NCI-H1092 (cell line): ENCODE measurements around the gene DESI1.
"Not testable (repeated sequence)": the region's sequence is repeated elsewhere in the genome, so short reads cannot be mapped to it uniquely, and the experiment has no call there.

ENCODE experiments used
- DNase-seq: peaks from one replicate; lab custom pipeline; 2025; lab: John Stamatoyannopoulos, UW

DESI1 gene

DNA sequence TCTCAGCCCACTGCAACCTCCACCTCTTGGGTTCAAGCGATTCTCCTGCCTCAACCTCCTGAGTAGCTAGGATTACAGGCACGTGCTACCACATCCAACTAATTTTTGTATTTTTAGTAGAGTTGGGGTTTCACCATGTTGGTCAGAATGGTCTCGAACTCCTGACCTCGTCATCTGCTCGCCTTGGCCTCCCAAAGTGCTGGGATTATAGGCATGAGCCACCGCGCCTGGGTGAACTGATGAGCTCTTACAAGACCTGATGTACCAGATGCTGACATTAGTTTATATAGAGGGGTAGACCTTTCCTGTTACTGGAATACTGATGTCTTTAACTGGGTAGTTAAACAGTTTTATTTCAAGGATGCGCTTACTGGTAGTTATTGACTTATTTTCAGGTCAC lies 13.8 kb upstream of the DESI1 start:
- DNase-seq = not testable (repeated sequence)

DNA sequence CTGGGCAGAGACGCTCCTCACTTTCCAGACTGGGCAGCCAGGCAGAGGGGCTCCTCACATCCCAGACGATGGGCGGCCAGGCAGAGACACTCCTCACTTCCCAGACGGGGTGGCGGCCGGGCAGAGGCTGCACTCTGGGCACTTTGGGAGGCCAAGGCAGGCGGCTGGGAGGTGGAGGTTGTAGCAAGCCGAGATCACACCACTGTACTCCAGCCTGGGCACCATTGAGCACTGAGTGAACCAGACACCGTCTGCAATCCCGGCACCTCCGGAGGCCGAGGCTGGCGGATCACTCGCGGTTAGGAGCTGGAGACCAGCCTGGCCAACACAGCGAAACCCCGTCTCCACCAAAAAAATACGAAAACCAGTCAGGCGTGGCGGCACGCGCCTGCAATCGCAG lies 10.8 kb upstream of the DESI1 start:
- DNase-seq = not testable (repeated sequence)

DNA sequence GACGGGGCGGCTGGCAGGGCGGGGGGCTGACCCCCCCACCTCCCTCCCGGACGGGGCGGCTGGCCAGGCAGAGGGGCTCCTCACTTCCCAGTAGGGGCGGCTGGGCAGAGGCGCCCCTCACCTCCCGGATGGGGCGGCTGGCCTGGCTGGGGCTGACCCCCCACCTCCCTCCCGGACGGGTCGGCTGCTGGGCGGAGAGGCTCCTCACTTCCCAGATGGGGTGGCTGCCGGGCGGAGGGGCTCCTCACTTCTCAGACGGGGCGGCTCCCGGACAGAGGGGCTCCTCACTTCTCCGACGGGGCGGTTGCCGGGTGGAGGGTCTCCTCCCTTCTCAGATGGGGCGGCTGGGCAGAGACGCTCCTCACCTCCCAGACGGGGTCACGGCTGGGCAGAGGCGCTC lies 10.3 kb upstream of the DESI1 start:
- not testable (repeated sequence) for DNase-seq

DNA sequence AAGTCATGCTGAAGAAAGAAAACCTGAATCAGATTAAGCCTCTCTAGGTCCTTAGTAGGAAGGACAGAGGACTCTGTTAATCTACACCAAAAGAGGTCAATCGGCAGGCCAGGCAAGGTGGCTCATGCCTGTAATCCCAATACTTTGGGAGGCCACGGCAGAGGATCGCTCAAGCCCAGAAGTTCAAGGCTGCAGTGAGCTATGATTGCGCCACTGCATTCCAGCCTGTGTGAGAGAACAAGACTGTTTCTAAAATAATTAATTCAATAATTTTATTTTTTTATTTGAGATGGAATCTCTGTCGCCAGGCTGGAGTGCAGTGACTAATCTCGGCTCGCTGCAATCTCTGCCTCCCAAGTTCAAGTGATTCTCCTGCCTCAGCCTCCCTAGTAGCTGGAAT lies 4.7 kb upstream of the DESI1 start:
- DNase-seq = no peak

DNA sequence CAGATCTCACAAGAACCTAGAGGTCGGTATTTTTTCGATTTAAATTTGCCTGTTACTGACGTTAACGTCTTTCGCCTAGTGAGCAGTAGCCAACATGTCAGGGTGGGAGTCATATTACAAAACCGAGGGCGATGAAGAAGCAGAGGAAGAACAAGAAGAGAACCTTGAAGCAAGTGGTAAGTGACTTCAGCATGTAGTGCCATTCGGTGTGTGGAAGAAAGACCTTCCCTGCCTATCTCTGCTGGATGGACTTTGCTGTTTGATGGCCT lies 1.0 kb upstream of the DESI1 start:
- DNase-seq = no peak

DNA sequence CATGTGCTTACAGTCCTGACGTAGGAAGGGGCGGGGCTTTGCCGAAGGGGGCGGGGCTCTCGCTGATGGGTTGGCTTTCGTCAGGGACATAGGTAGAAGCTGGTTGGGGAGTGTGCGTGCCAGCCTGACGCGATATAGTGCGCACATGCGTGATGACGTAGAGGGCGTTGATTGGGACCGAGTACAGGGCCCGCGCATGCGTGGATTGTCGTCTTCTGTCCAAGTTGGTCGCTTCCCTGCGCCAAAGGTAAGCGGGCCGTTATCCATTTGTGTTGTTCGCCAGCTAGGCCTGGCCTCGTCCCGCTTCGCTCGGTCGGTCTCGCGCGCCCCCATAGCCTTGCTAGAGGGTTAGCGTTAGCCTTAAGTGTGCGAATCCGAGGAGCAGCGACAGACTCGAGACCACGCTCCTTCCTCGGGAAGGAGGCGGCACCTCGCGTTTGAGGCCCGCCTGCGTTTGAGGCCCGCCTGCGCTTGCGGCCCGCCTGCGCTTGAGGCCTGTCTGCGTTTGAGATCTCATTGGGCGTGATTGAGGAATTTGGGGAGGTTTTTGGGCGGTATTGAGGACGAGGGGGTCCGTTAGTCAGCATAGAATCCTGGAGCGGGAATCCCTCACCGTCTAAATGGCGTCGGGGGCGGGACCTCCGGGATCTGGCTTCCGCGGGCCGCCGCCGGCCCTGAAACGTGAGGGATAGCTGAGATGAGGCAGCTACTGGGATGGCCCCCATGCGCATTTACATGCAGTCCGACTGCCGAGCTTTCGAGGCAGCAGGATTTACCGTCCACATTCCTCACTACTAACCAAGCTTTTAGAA lies 462 bp upstream of the DESI1 start, which contains the start of gene XRCC6:
XRCC6 (plus strand) TSS at position 197 of the 812 bp plus-strand sequence. CDS start 710 bp downstream, outside the sequence.
- peak; percentile 99 for DNase-seq

DNA sequence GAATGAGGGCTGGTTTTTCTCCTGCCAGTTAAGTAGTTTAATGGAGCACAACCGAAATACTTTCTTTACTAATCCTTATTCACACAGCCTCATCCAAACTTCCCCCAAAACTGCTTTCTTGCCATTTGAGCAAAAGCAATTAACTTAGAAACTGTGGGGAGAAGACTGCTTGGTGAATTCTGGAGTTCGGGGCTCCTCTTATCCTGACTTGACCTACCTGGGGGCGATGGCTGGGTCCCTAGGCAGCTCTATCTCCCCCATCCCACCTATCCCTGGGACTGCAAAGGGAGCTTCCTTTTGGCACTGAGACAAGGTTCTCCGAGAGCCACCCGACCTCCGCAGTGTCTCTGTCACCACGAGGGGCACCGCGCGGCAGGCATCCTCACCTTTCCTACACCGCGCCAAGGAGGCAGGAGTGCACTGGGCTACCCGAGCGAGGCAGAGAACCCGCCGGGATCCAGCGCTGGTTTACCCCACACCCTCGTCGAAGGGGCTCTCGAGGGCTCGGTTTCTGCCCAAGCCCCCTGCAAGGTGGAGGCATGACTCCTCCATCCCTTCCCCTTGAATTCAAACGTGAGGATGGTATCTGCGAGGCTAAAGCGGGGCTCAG lies 759 bp downstream of the DESI1 start:
- DNase-seq = peak; percentile 25

DNA sequence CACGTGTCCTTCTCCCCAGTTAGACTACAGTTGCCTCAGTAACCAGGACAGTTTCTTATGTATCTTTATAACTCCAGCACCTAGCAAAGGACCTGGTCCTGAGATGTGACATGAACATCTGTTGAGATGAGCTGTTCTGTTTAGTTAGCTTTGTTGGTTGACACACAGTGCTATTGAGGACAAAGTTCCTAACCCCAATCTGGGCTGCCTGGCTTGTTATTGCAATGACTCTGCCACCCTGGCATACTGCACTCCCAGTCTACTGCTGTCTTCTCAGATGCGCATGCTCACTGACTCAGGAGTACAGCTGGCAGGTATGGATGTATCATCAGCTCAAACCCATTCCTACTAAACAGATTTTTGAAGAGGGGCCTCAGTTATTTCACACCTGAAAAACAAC lies 7.4 kb downstream of the DESI1 start:
- no peak for DNase-seq

DNA sequence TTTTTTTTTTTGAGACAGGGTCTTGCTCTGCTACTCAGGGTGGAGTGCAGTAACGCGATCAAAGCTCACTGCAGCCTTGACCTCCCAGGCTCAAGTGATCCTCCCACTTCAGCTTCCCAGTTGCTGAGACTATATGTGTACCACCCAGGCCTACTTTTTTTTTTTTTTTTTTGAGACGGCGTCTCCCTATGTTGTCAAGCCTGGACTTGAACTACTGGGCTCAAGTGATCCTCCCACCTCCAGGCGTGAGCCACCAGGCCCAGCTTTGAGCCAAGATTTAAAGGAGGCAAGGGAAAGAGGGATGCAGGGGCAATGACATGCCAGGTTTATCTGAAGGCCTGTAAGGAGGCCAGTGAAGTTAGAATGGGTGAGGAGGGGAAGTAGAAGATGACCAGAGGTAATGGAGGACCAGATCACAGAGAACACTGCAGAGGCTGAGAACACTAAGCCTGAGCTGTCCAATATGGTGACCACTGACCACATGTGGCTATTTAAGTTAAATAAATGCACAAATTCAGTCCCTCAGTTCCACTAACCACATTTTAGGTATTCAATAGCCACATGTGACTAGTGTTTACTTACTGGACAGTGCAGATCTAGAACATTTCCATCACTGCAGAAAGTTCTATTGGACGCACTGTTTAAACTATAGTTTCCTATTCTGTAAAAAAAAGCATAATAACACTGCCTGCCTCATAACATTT lies 8.1 kb downstream of the DESI1 start:
- DNase-seq = no peak

DNA sequence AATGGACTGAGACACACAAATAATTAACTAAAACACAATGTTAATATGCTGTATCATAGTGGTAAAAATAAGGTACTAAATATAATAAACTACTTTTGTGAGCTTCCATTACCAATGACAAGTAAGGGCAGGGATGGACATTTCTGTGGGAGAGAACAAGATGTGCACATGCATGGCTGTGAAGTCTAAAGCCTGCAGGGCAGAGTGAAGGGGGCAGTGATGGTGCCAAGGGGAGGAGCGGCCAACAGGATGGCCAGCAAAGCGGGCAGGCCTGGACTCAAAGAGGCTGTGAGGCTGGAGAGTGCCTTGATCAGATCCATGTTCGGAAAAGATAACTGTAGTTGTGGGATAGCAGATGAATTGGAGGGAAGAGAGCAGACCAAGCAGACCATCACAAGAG lies 12.5 kb downstream of the DESI1 start:
- no peak for DNase-seq

DNA sequence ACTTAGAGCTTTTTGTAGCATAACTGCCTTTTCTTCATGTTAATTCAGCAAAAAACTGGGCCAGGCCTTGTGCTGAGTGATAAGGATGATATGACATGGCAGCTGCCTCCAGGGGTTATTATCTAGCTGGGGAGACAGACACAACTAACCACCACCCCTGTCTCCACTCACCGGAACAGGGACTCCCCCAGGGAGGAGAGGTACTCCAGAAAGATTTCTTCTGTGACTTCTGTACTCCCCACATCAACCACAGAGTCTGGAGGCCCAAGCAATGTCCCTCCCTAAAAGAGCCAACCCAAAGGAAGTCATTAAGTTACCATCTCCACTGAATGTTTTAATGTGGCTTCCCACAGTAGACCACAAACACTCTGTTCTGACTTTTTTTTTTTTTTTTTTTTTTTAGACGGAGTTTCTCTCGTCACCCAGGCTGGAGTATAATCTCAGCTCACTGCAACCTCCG lies 16.9 kb downstream of the DESI1 start:
- DNase-seq = no peak

DNA sequence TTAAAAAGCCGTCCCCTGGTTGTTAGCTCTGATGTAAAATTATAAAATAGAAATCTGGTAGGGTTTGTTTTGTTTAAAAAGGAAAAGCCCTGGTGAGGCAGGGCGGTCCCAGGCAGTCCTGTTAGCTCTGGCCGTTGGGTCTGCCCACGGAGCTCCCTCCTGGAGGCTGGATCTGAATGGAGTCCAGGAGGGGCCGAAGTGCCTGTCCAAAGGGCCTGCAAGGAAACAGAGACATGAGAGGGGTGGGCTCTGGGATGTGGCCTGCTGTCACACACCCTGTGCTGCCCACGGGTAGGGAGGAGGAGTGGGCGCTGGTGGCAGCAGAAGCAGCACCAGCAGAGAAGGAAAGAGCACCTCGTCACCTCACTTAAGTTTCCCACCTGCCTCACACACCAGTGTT lies 19.9 kb downstream of the DESI1 start:
- DNase-seq = no peak

DNA sequence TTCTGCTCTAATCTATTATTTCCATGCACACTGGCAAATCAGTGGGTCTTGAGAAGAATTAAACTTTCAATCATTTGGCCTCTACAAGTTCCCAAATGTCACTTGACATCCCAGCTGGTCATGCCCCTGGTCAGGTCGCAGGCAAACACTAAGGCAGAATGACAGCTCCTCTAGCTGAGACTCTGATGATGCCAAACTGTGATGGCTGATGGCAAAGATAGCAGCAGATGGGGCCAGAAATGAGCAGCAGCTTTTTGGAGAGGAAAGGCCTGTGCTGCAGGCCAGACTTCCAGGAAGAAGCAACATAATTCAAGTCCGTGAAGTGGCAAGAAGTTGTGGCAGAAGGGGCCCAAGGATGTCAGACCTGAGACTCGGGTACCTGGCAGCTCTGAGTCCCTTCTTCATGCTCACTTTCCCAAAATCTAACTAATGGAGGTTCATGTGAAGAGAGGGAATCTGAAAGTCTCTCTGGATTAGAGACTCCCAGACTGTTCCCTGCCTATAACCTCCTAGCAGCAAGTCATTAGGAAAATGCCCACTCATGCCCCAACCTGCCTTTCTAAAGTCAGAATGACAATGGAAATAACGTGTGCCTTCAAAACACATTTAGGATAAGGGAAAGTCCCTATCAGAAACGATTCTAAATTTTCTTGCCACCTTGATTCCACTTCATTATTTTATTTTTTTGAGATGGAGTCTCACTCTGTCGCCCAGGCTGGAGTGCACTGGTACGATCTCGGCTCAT lies 21.8 kb downstream of the DESI1 start:
- DNase-seq = no peak

DNA sequence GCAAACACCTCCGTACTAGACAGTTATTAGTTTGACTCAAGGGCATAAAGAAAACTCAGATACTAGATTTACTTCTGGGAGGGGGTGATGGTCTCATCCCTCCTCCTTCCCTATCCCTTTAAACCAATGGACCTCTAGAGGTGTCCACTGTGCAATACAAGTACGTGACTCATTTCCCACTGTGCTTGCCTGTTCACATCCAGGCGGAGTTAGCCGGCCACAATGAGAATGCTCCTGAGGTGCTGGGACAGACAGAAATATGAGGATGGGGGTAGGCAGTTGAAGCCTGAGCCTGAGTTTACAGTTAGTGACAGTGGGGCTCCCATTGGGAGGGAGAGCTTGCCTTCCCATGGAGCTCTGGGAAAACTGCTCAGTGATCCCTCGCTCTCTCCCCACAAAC lies 22.8 kb downstream of the DESI1 start:
- no peak for DNase-seq

DNA sequence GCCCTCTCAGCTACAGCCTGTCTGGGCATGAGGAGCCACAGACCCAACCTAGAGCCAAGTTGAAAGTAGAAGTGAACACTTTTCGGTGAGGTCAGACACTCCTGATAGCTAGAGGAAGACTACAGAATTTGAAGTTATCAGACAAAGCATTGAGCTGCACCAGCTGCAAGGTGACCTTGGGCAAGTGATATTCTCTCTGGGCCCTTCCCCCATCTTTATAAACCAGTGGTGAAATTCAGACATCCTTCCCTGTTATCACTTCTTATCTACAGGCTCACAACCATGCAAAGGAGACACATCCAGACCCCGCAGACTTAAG lies 23.2 kb downstream of the DESI1 start:
- DNase-seq = no peak

DNA sequence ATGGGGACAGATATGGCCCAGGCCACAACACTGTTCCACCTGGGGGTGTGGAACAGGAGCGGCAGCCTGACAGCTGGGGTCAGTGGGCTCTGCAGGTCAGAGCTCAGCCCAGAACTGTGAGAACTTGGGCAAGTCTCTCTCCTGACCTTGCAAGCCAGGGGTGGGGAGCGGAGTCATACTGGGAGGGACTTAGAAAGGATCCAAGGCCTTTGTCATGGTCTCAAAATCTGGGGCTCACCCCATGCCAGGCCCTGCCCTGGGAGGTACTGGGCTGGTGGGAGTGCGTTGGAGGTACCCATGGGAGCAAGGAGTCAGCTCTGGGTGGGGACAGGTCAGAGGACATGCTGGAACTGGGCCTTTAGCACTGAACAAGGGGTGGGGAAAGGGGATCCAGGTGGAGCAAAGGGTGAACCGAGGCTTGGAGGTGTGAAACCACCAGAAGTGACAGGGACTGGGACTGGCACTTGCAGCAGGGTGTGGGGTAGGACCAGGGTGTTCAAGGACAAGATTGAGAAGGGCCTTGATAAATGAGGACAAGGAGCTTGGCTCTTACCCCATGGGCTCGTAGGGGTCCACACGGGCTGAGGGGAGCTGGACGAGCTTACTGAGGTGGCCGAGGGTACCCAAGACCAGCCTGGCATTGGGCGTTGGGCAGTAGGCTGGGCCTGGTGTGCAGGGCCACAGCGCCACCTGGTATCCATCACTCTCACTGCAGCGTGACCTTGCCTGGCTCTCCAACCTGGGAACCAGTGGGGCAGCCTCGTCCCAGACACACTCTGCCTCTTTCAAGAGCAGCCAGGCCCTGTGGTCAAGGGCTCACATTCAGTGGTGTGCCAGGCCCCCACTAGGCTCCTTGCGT lies 23.8 kb downstream of the DESI1 start:
- peak; percentile 29 for DNase-seq

DNA sequence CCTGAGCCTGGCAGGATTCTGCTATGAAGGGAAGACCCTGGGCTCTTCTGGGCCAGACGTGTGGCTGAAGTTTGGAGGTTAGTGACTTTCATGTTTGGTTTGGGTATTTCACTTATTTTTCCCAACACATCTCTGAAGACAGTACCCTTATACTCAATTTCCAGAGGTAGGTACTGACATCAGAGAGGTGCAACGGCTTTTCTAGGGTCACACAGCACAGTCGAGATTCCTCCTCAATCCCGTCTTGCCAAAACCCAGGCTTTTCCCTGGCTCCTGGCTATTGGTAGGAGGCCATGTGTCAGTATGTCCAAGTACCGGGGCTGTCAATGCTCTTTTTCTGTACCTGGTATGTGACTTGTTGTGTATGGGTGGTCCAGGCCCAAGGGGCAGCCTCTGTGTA lies 25.1 kb downstream of the DESI1 start:
- no peak for DNase-seq

DNA sequence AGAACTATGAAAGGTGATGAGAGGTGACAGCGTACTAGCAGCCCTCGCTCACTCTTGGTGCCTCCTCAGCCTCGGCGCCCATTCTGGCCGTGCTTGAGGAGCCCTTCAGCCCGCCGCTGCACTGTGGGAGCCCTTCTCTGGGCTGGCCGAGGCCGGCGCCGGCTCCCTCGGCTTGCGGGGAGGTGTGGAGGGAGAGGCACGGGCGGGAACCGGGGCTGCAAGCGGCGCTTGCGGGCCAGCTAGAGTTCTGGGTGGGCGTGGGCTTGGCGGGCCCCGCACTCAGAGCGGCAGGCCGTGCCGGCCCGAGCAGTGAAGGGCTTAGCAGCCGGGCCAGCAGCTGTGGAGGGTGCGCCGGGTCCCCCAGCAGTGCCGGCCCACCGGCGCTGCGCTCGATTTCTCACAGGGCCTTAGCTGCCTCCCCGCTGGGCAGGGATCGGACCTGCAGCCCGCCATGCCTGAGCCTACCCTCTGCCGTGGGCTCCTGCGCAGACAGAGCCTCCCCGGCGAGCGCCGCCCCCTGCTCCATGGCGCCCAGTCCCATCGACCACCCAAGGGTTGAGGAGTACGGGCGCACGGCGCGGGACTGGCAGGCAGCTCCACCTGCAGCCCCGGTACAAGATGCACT lies 27.4 kb downstream of the DESI1 start:
- DNase-seq = not testable (repeated sequence)

DNA sequence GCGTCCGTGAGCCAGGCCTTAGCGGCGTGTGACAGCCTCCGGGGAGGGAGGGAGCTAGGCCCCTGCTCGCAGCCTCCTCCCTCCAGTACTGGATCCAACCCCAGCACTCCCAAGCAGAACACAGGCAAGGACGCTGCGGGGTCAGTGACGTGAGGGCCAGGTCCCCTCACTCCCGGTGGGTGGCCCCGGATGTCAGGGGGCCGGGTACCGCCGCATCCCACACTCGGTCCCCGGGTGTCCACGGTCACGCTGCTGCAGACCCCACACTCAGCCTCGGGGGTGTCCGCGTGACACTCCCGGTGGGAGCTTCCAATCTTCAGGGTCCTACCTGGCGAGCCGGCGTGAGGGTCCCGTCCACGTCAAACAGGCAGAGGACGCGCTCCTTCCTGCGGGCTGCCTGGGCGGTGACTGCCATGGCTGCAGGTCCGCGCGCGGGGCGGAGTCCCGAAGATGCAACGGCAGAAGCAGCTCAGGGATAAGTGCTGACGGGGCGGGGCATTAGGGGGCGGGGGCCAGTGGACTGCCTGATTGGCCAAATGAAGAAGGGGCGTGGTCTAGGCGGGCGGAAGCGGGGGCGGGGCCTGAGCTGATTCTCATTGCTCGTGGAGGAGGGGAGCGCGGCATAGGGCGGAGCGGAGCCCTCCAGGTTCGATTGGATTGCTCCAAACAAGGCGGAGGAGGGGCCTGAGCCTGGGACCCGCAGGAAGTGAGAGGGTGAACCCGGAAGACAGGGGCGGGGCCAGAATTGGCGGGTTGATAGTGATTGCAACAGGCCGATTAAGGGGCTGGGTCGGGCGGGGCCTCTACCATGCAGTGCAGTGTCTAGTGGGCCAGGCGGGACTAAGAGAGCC lies 31.2 kb downstream of the DESI1 start, which contains the start of gene PMM1:
PMM1 (minus strand) TSS at position 450 of the 851 bp plus-strand sequence; CDS start at position 415, 35 bp downstream.
- peak; percentile 100 for DNase-seq

DNA sequence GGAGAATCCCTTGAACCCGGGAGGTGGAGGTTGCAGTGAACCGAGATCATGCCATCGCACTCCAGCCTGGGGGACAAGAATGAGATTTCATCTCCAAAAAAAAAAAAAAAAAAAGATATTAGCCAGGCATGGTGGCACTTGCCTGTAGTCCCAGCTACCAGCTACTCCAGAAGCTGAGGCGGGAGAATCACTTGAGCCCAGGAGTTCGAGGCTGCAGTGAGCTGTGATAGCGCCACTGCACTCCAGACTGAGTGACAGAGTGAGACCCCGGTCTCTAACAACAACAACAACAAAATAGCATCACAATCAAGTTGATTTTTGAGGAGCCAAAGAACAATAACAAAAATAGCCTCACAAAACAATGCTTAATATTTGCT lies 33.5 kb downstream of the DESI1 start:
- DNase-seq = no peak
